ENCODE results near the gene MIER3. TPM values are rescaled to one million over a fixed set of nuclear protein-coding genes. Genes with fewer than 3 reads are reported as not detected.

Gene MIER3
- total RNA-seq, 1 experiment from 2014 or later: 44.8 TPM

DNA sequence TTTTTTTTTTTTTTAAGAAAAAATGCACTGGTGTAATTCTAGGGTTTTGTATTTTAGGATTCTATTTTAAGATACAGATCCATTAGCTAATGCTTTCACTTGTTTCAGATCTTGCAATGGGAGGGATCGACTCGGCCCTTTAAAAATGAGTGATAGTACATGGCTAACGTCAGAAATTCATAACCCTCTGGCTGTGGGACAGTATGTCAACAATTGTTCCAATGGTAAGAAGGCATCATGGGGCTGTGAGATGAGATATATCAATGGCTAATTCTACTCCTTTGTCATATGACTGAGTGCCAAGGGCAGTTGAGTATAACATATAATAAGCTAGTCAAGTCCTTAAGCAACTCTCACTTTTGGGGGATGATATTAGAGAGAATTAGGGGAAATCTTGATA is 38.2 kb downstream of the MIER3 start:
- H4K20me1 ChIP-seq (ENCODE audit: control insufficient read depth, insufficient read depth, insufficient read length): no peaks in the 10 kb centered on the region

More for the DNA sequence above, 38.2 kb downstream of the MIER3 start:
- Histone ChIP-seq H3K9me3 (ENCODE audit: control insufficient read depth, low read depth, low read length) (no peaks in the 10 kb centered on the region), H4K8ac (replicated peaks; ENCODE audit: insufficient read length, low read depth, low read length) (no peak overlapping the region), H3K4me2 (ENCODE audit: insufficient read depth, insufficient read length, low read length) (no peak overlapping the region), H2AFZ (ENCODE audit: low read length) (no peak overlapping the region), H2BK12ac (ENCODE audit: insufficient read length, low read depth, low read length) (no peak overlapping the region), H3K4me1 (ENCODE audit: insufficient read depth, low read length) (no peaks in the 10 kb centered on the region; the same call in 1 of the 2 replicates), H3K4ac (ENCODE audit: low read depth, low read length) (no peak overlapping the region), H3K18ac (ENCODE audit: insufficient read length, low read depth, low read length) (no peak overlapping the region), H3K27ac (ENCODE audit: insufficient read length, low read depth, low read length) (no peak overlapping the region), H3T11ph (ENCODE audit: low read length) (no peak overlapping the region), H4K91ac (ENCODE audit: insufficient read length, low read depth, low read length) (no peak overlapping the region), H2AK5ac (ENCODE audit: insufficient read length, low read length) (no peak overlapping the region), H3K14ac (ENCODE audit: insufficient read depth, low read length) (no peak overlapping the region), H3K9ac (ENCODE audit: extremely low read depth, insufficient read length, low read length) (no peak overlapping the region), H3K23ac (ENCODE audit: insufficient read length, low read depth, low read length) (no peak overlapping the region), H2BK15ac (ENCODE audit: low read depth, low read length) (no peak overlapping the region), H3K56ac (ENCODE audit: insufficient read length, low read depth, low read length) (no peak overlapping the region), H3K23me2 (ENCODE audit: insufficient read length, low read depth, low read length, poor library complexity, severe bottlenecking) (peaks cover 6% of the 10 kb centered on the region), H3K79me1 (ENCODE audit: insufficient read depth, low read depth, low read length, poor library complexity, severe bottlenecking) (no peaks in the 10 kb centered on the region), H3K27me3 (ENCODE audit: insufficient read depth, low read length) (no peaks in the 10 kb centered on the region), H2BK5ac (ENCODE audit: insufficient read length, low read length) (no peak overlapping the region), H4K5ac (ENCODE audit: insufficient read length, low read depth, low read length) (no peak overlapping the region), H2BK20ac (ENCODE audit: low read depth, low read length, poor library complexity, severe bottlenecking) (no peak overlapping the region), H2BK120ac (ENCODE audit: low read depth, low read length, poor library complexity, severe bottlenecking) (no peak overlapping the region), H3K79me2 (ENCODE audit: insufficient read depth, low read length) (no peaks in the 10 kb centered on the region)
- no peaks in the 10 kb centered on the region for H3K9me3 Mint-ChIP-seq
- no peak for TF ChIP-seq CTCF (conservative IDR thresholded peaks at IDR 0.05)
- peaks cover 9 to 17% (median 13%) of the 10 kb centered on the region in 3 experiments for H3K36me3 Mint-ChIP-seq (ENCODE audit: insufficient read depth in 1 of 3, low read depth in 3 of 3)
- no peak overlapping the region for H3K27ac Mint-ChIP-seq
- H3K27me3 Mint-ChIP-seq (ENCODE audit: low read depth): no peaks in the 10 kb centered on the region
- DNase-seq: no peak
- no peak overlapping the region for H3K4me3 Mint-ChIP-seq
- WGBS (ENCODE audit: extremely low coverage, insufficient read length, low lambda C conversion rate): no CpG with 5 or more reads among the region's 3 CpGs
- H3K4me1 Mint-ChIP-seq: peaks cover 20 to 24% of the 10 kb centered on the region in 2 experiments

All from H9 (cell line).